ENCODE data around the gene DCANP1. TPM values are rescaled to one million over a fixed set of nuclear protein-coding genes. Genes with fewer than 3 reads are reported as not detected.

The DCANP1 gene
- total RNA-seq, 1 experiment from 2014 or later = not detected

GRCh38 chr5:135436951-135437418 is 10.2 kb downstream of the DCANP1 start:
- no peak for DNase-seq (ENCODE audit: low read depth)
- in situ Hi-C loops (cut with HindIII; ENCODE audit: low pct_unique_long_range_greater_than_20kb, low sequenced_read_pairs) = no loop called here

- in situ Hi-C loops (cut with HindIII; ENCODE audit: low pct_unique_long_range_greater_than_20kb, low sequenced_read_pairs) = no loop called here
- DNase-seq (ENCODE audit: low read depth) = no peak
Measured at GRCh38 chr5:135435467-135436330, 11.4 kb downstream of the DCANP1 start.

- in situ Hi-C loops (cut with HindIII; ENCODE audit: low pct_unique_long_range_greater_than_20kb, low sequenced_read_pairs) = no loop called here
- DNase-seq (ENCODE audit: low read depth) = no peak
Measured at GRCh38 chr5:135434591-135435466, 12.3 kb downstream of the DCANP1 start.

- in situ Hi-C loops (cut with HindIII; ENCODE audit: low pct_unique_long_range_greater_than_20kb, low sequenced_read_pairs) = no loop called here
- DNase-seq (ENCODE audit: low read depth) = no peak
Measured at GRCh38 chr5:135433681-135434426, 13.3 kb downstream of the DCANP1 start.

GRCh38 chr5:135432113-135432512 is 15.0 kb downstream of the DCANP1 start:
- no peak for DNase-seq (ENCODE audit: low read depth)

GRCh38 chr5:135430135-135430437 is 17.1 kb downstream of the DCANP1 start:
- in situ Hi-C loops (cut with HindIII; ENCODE audit: low pct_unique_long_range_greater_than_20kb, low sequenced_read_pairs) = no loop called here
- DNase-seq (ENCODE audit: low read depth) = no peak

More at GRCh38 chr5:135432113-135432512, 15.0 kb downstream of the DCANP1 start:
- in situ Hi-C loops (cut with HindIII; ENCODE audit: low pct_unique_long_range_greater_than_20kb, low sequenced_read_pairs) = no loop called here

GRCh38 chr5:135429301-135430134 is 17.6 kb downstream of the DCANP1 start:
- in situ Hi-C loops (cut with HindIII; ENCODE audit: low pct_unique_long_range_greater_than_20kb, low sequenced_read_pairs) = no loop called here
- no peak for DNase-seq (ENCODE audit: low read depth)

- DNase-seq (ENCODE audit: low read depth) = no peak
- in situ Hi-C loops (cut with HindIII; ENCODE audit: low pct_unique_long_range_greater_than_20kb, low sequenced_read_pairs) = no loop called here
Measured at GRCh38 chr5:135428586-135428985, 18.6 kb downstream of the DCANP1 start.

- in situ Hi-C loops (cut with HindIII; ENCODE audit: low pct_unique_long_range_greater_than_20kb, low sequenced_read_pairs) = no loop called here
- peak; percentile 15 for DNase-seq (ENCODE audit: low read depth)
Measured at GRCh38 chr5:135426102-135427082, 20.8 kb downstream of the DCANP1 start.

GRCh38 chr5:135425641-135426040 is 21.5 kb downstream of the DCANP1 start:
- in situ Hi-C loops (cut with HindIII; ENCODE audit: low pct_unique_long_range_greater_than_20kb, low sequenced_read_pairs) = no loop called here
- DNase-seq (ENCODE audit: low read depth) = no peak

GRCh38 chr5:135423846-135424168 is 23.3 kb downstream of the DCANP1 start:
- DNase-seq (ENCODE audit: low read depth) = no peak
- in situ Hi-C loops (cut with HindIII; ENCODE audit: low pct_unique_long_range_greater_than_20kb, low sequenced_read_pairs) = no loop called here

GRCh38 chr5:135423146-135423845 is 23.9 kb downstream of the DCANP1 start:
- DNase-seq (ENCODE audit: low read depth) = no peak

GRCh38 chr5:135422419-135422818 is 24.7 kb downstream of the DCANP1 start:
- in situ Hi-C loops (cut with HindIII; ENCODE audit: low pct_unique_long_range_greater_than_20kb, low sequenced_read_pairs) = no loop called here
- no peak for DNase-seq (ENCODE audit: low read depth)

More at GRCh38 chr5:135423146-135423845, 23.9 kb downstream of the DCANP1 start:
- in situ Hi-C loops (cut with HindIII; ENCODE audit: low pct_unique_long_range_greater_than_20kb, low sequenced_read_pairs) = no loop called here

- DNase-seq (ENCODE audit: low read depth) = no peak
- in situ Hi-C loops (cut with HindIII; ENCODE audit: low pct_unique_long_range_greater_than_20kb, low sequenced_read_pairs) = no loop called here
Measured at GRCh38 chr5:135417083-135417482, 30.1 kb downstream of the DCANP1 start.

GRCh38 chr5:135405082-135405481 is 42.1 kb downstream of the DCANP1 start:
- no peak for DNase-seq (ENCODE audit: low read depth)
- in situ Hi-C loops (cut with HindIII; ENCODE audit: low pct_unique_long_range_greater_than_20kb, low sequenced_read_pairs) = no loop called here

GRCh38 chr5:135402031-135402430 is 45.1 kb downstream of the DCANP1 start:
- in situ Hi-C loops (cut with HindIII; ENCODE audit: low pct_unique_long_range_greater_than_20kb, low sequenced_read_pairs) = no loop called here
- no peak for DNase-seq (ENCODE audit: low read depth)
